ENCODE data around the gene MIER1. TPM values are rescaled to one million over a fixed set of nuclear protein-coding genes. Genes with fewer than 3 reads are reported as not detected.

MIER1 gene
- total RNA-seq, 3 donors from 2014 or later = 73.2 to 78.2 (median 77.2) TPM

GRCh38 chr1:66916320-66916719 is 8.5 kb upstream of the MIER1 start:
- no peak for DNase-seq
- no peak for ATAC-seq
- Histone ChIP-seq H3K9me3 (no peaks in the 10 kb centered on the region), H3K4me1 (ENCODE audit: low read depth) (peaks cover 18% of the 10 kb centered on the region), H3K36me3 (ENCODE audit: low read depth) (no peaks in the 10 kb centered on the region), H3K4me3 (no peak overlapping the region)
- intact Hi-C loops (cut with DNase I, micrococcal nuclease) = no loop called here
- TF ChIP-seq CTCF (IDR thresholded peaks at IDR 0.05) = no peak

GRCh38 chr1:66917476-66917875 is 7.3 kb upstream of the MIER1 start:
- peaks cover 18% of the 10 kb centered on the region for H3K4me1 ChIP-seq (ENCODE audit: low read depth)
- DNase-seq (no peak), ATAC-seq (no peak)
- TF ChIP-seq CTCF (IDR thresholded peaks at IDR 0.05) = no peak
- intact Hi-C loops (cut with DNase I, micrococcal nuclease) = no loop called here
- no peak overlapping the region for H3K4me3 ChIP-seq
- H3K9me3 ChIP-seq = no peaks in the 10 kb centered on the region
- no peaks in the 10 kb centered on the region for H3K36me3 ChIP-seq (ENCODE audit: low read depth)

GRCh38 chr1:66919063-66919462 is 5.7 kb upstream of the MIER1 start:
- TF ChIP-seq CTCF (IDR thresholded peaks at IDR 0.05) = no peak
- peaks cover 31% of the 10 kb centered on the region for H3K4me1 ChIP-seq (ENCODE audit: low read depth)
- no peaks in the 10 kb centered on the region for H3K9me3 ChIP-seq
- no peaks in the 10 kb centered on the region for H3K36me3 ChIP-seq (ENCODE audit: low read depth)
- ATAC-seq (peak; percentile 77), DNase-seq (peak in 1 of 3 donors; percentile 29)
- intact Hi-C loops (cut with DNase I, micrococcal nuclease) = no loop called here
- H3K4me3 ChIP-seq = no peak overlapping the region

- TF ChIP-seq CTCF (IDR thresholded peaks at IDR 0.05) = no peak
- Histone ChIP-seq H3K4me1 (ENCODE audit: low read depth) (peaks cover 31% of the 10 kb centered on the region), H3K36me3 (ENCODE audit: low read depth) (no peaks in the 10 kb centered on the region), H3K4me3 (no peak overlapping the region), H3K9me3 (no peaks in the 10 kb centered on the region)
- intact Hi-C loops (cut with DNase I, micrococcal nuclease) = no loop called here
- DNase-seq (peak; percentile 47 to 63 (median 56)), ATAC-seq (peak; percentile 4)
These were observed 5.0 kb upstream of the MIER1 start for GRCh38 chr1:66919828-66920227.

GRCh38 chr1:66920543-66920942 is 4.2 kb upstream of the MIER1 start:
- peak in 1 of 3 donors; percentile 41 for DNase-seq
- TF ChIP-seq CTCF (IDR thresholded peaks at IDR 0.05) = no peak
- no peak for ATAC-seq
- H3K4me3 ChIP-seq = no peak overlapping the region
- H3K36me3 ChIP-seq (ENCODE audit: low read depth) = no peaks in the 10 kb centered on the region
- intact Hi-C loops (cut with DNase I, micrococcal nuclease) = no loop called here
- no peaks in the 10 kb centered on the region for H3K9me3 ChIP-seq
- H3K4me1 ChIP-seq (ENCODE audit: low read depth) = peaks cover 31% of the 10 kb centered on the region

- no peak for DNase-seq
- TF ChIP-seq CTCF (IDR thresholded peaks at IDR 0.05) = no peak
- ATAC-seq = peak; percentile 1
- H3K9me3 ChIP-seq = no peaks in the 10 kb centered on the region
- H3K4me1 ChIP-seq (ENCODE audit: low read depth) = peaks cover 39% of the 10 kb centered on the region
- intact Hi-C loops (cut with DNase I, micrococcal nuclease) = no loop called here
- peaks cover 4% of the 10 kb centered on the region for H3K36me3 ChIP-seq (ENCODE audit: low read depth)
- H3K4me3 ChIP-seq = peak overlapping the region; percentile 56
These were observed 744 bp downstream of the MIER1 start for GRCh38 chr1:66925558-66925910.

Measured in mucosa of descending colon (tissue), 3 donors.